Epithelial cell of esophagus (primary cell): ENCODE data around the gene UBE2E3.

Source experiments
- DNase-seq: peaks from one replicate; pipeline ENCODE4 v3.0.0; 2010; ENCODE audit warnings: low read depth
- H3K4me3 ChIP-seq: 2 replicates; pipeline ENCODE4 v1.5.1; 2011; ENCODE audit warnings: mild to moderate bottlenecking, low read length, control low read depth
- TF ChIP-seq, protein P1 (sequence below): IDR thresholded peaks from 2 replicates; pipeline ENCODE4 v1.5.1; 2011; ENCODE audit warnings: low read depth, mild to moderate bottlenecking, low read length, control low read depth, inconsistent platforms; ENCODE audit not compliant: insufficient read depth; ENCODE audit errors: missing control alignments

UBE2E3 gene

DNA sequence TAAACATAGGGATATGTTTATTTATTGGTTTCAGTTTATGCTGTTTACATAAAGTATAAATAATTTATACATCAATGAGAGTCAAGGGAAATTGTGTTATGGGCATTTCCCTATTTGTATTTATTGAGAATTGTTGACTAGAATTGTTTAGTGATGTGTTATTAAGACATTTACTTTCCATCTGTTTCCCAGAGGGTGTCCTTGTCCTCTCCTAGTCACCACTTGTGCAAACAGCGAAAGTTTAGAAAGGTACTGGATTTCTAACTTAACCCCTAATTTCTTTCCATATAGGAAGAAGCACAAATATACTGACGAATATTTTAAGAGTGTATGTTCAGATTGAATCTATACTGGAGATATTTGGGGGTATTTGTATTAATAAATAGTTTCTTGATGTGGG is 6.7 kb downstream of the UBE2E3 start:
- no peak for DNase-seq
- H3K4me3 ChIP-seq, result no peak overlapping the region
- TF ChIP-seq, protein P1, sequence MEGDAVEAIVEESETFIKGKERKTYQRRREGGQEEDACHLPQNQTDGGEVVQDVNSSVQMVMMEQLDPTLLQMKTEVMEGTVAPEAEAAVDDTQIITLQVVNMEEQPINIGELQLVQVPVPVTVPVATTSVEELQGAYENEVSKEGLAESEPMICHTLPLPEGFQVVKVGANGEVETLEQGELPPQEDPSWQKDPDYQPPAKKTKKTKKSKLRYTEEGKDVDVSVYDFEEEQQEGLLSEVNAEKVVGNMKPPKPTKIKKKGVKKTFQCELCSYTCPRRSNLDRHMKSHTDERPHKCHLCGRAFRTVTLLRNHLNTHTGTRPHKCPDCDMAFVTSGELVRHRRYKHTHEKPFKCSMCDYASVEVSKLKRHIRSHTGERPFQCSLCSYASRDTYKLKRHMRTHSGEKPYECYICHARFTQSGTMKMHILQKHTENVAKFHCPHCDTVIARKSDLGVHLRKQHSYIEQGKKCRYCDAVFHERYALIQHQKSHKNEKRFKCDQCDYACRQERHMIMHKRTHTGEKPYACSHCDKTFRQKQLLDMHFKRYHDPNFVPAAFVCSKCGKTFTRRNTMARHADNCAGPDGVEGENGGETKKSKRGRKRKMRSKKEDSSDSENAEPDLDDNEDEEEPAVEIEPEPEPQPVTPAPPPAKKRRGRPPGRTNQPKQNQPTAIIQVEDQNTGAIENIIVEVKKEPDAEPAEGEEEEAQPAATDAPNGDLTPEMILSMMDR, result no peak

GRCh38 chr2:180990337-180990736 is 9.9 kb downstream of the UBE2E3 start:
- DNase-seq, result peak; percentile 67
- H3K4me3 ChIP-seq, result no peak overlapping the region
- TF ChIP-seq, protein P1, result no peak

DNA sequence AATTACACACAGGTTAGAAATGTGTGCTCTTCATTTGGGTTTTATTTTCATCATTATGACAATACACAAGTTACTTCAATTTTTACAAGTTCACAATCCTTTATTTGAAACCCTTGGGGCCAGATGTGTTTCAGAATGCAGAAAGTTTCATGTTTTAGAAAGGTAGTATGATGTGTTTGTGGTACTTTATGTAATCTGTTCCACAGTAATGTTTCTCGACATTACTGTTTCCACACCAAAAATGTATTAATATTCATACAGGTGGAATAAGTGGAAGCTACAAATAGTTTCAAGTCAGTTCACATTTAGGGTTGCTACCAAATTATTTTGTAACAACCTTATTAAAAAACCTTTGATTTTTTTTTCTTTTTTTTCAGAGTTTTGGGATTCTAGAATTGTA is 10.4 kb downstream of the UBE2E3 start:
- no peak overlapping the region for H3K4me3 ChIP-seq
- DNase-seq, result no peak
- TF ChIP-seq, protein P1, result no peak

- TF ChIP-seq, protein P1, result peak; percentile 28
Measured at GRCh38 chr2:180991361-180991760, 11.0 kb downstream of the UBE2E3 start.

DNA sequence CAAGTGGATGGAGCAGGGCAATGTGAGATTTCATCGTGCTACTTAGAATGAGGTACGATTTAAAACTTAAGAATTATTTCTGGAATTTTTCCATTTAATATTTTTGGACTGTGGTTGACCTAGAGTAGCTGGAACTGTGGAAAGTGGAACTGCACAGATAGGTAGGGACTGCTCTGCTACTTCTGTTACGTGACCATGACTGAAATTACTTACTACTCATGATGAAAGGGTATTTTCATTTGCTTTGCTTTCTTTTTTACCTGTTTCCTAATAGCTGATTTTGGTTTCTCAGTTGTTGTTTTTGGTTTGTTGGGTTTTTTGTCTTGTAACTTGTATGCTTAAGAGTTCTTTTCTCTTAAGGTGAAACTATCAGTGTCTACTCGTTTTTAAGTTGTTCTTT is 11.4 kb downstream of the UBE2E3 start:
- TF ChIP-seq, protein P1, result no peak
- no peak for DNase-seq
- H3K4me3 ChIP-seq, result no peak overlapping the region

More at GRCh38 chr2:180991361-180991760, 11.0 kb downstream of the UBE2E3 start:
- DNase-seq, result no peak
- H3K4me3 ChIP-seq, result no peak overlapping the region

DNA sequence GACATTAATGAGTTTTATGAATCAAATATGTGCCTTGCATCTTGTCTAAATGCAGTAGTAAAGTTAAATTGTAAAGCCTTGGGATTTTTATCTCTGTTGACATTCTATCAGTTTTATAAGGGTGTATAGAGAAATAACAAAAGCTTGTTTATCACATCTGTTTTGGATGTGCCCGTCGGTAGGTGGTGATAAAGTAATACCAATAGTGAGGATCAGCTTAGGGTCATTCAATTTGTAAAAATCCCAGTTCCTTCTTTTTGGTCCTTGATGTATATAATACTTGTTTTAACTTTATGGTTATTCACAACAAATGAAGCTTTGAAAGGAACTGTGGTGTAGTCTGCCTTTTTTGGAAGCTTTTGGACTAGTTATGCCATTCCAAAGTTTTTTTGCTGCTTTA is 12.6 kb downstream of the UBE2E3 start:
- no peak overlapping the region for H3K4me3 ChIP-seq
- TF ChIP-seq, protein P1, result no peak
- DNase-seq, result no peak

- no peak overlapping the region for H3K4me3 ChIP-seq
- DNase-seq, result peak; percentile 28
- TF ChIP-seq, protein P1, result no peak
Measured at GRCh38 chr2:180999274-180999964, 19.0 kb downstream of the UBE2E3 start.
